Muscle of back (tissue), 11 donors: Measurements from ENCODE around the gene STAT4. TPM values are rescaled to one million over a fixed set of nuclear protein-coding genes. Genes with fewer than 3 reads are reported as not detected.

Experiments used
- DNase-seq, 3 donors: peaks; one replicate each; pipeline versions ENCODE4 v3.0.0 to v3.0.0-alpha.2; 2013
- polyA plus RNA-seq, 10 donors: library from polyadenylated mRNA; unstranded; fragments of 120-200 nt; gene quantifications; one replicate each; pipeline ENCODE4 v1.2.1, GENCODE V29; 2013; ENCODE audit not compliant: insufficient read length in 10 of 10

The STAT4 gene
- polyA plus RNA-seq, 10 donors: 0.47 to 3.7 (median 1.8) TPM

DNA sequence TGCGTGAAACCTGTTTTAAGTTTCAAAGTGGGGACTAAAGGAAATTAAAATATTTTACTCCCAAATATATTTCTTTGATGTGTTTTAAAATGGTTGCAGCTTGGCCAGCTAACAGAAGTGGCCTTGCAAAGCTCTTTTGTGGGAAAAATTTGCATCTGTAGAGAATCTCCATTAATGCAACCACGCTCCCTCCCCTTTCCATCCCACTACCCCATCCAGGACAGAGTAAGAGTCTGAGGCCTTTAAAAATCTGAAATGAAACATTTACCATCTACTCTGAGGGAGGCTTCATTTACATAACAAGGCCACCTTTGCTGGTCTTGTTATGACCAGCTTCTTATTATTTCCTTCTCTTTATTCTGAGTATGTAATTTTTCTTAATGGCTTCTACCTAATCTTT, 63.5 kb downstream of the STAT4 start:
- no peak for DNase-seq

DNA sequence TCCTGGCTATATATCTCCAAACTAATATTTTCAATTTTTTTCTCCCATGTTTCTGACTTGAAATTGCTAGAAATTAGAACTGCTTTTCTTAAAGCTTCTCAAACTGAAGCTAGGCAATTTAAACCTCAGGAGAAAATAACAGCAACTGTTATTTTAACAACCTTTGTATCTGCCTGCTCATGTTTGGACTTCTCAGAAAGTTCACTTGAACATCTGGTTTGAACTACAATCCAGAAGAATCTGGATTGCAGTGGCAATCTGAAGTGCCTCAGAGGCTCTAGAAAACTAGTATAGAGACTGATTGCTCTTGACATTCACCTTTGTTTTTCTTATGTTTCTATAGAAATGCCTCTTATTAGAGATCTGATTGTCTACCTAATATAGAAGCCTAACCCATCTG, 64.1 kb downstream of the STAT4 start:
- peak in 1 of 3 donors; percentile 15 for DNase-seq

GRCh38 chr2:191083540-191083939, 67.3 kb downstream of the STAT4 start:
- no peak for DNase-seq

GRCh38 chr2:191082321-191082720, 68.5 kb downstream of the STAT4 start:
- DNase-seq: no peak

DNA sequence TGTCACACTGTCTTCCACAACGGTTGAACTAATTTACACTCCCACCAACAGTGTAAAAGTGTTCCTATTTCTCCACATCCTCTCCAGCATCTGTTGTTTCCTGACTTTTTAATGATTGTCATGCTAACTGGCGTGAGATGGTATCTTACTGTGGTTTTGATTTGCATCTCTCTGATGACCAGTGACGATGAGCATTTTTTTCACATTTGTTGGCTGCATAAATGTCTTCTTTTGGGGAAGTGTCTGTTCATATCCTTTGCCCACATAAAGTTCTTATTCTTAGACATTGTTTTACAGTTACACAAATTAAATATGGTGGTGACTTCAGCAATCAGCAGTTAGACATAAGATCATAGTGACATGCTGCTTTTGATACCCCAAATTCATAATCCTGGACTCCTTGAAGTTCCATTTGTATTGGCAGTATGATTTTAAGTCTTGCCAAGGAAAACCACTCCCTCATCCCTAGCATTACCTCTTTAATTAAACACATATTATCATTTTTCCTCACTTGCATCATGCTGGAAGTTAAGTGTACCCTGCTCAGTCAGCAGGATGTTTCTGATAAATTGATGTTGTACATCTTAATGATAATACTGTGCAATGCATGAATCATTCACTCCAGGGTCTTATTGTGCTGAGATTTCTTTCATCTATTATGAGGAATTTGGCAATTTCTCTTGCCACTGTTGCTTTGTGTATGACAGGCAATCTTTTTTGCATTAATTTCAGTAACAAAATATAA, 69.2 kb downstream of the STAT4 start:
- DNase-seq: peak in 1 of 3 donors; percentile 8

DNA sequence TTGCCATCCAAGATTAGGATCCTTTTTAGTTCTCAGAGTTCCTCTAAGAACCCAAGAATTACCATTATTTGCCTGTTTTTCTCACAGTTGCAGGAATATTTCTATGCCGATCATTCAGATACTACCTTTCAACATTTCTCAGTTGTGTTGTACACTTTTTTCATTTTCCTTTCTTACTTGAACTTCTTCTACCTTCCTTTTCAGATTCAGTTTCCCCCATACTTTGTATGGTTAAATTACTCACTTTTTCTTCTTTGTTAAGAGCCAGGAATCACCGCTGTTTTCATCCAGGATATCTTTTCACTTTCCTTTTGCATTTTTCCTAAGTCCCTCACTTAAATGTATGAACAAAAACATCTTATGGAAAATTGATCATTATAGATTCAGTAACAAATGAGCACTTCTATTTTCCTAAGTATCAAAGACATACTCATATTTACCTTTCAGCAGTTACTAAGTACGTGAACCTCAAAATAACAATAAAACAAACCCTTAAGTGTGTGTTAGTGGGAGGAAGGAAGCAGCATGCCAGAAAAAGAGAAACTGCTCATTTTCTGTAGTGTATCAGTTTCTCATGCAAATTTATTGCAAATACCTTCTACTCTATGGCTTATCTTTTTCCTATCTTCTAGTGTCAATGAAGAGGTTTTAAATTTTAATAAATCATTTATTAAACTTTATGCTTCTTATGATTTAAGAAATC, 72.5 kb downstream of the STAT4 start:
- no peak for DNase-seq

GRCh38 chr2:191070276-191070675, 80.5 kb downstream of the STAT4 start:
- DNase-seq: no peak

- DNase-seq: no peak
Observed at GRCh38 chr2:191069606-191070005, 81.2 kb downstream of the STAT4 start.

GRCh38 chr2:191066919-191067233, 83.9 kb downstream of the STAT4 start:
- no peak for DNase-seq

DNA sequence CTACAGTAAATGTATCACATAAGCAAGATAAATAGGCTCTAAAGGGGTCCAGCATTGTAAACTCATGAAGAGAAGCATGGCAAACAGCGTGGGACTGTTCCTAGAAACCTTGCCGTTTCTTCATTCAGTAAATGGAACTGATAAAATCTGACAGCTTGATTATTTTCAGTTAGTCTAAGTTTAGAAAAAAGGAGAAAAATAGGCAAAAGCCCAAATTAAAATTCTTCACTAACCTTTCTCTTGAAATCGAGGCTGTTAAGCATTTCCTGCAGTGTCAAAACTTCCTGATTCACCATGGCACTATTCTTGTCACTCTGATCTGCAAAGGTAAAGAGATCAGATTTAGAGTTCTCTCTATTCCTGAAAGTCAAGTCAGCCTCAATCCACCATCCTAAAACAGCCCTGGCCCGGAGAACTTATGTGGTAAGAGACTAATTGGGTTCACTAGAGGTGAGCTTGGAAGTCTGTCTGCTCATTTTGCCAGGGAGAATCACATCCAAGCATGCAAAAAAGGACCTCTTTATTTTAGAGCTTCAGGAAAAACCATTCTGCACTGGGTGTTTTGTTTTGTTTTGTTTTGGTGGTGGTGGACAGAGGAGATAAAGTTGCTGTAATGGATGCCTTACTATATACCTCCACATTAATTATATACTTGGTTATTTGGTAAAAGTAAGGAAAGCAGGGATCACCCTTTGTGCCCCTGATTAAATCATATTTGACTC, 84.4 kb downstream of the STAT4 start:
- DNase-seq: no peak

- DNase-seq: no peak
Observed at GRCh38 chr2:191065785-191066184, 85.0 kb downstream of the STAT4 start.

DNA sequence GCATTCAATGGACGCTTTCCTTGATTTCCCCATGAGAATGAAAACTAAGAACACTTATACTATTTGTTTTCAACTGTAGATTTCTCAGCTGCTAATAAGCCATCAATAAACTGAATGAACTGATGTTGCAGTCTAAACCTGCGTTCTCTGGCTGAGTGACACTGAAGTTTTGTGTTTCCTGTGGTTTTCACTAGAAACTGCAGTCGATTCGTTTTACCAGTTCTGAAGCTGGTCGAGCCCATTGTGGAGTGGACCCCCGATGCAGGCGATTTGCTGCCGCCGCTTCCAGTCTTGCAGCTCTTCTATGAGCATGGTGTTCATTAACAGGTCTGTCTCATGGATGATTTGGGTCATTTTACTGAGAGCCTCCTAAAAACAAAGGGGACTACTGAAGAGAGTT, 86.2 kb downstream of the STAT4 start:
- no peak for DNase-seq

DNA sequence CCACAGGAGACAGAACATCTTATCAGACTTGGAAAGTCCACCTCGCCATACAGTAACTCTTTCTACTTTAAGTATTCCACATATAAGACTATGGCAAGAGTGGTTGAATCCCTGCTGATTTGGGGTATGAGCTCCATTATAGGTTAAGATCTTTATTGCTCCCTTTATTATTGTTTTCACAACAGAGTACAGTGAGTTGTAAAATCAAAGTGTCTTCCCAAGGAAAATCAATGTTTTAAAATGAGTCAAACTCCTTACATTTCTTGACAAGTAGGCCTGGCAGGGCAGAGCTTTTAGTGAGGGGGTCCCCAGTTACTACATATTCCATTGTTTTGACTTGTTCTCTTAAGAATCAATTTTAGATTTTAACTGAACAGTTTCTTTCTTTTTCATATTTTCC, 87.2 kb downstream of the STAT4 start:
- DNase-seq: no peak

GRCh38 chr2:191061381-191061980, 89.3 kb downstream of the STAT4 start:
- no peak for DNase-seq

- DNase-seq: no peak
Observed at GRCh38 chr2:191059308-191059707, 91.5 kb downstream of the STAT4 start.

DNA sequence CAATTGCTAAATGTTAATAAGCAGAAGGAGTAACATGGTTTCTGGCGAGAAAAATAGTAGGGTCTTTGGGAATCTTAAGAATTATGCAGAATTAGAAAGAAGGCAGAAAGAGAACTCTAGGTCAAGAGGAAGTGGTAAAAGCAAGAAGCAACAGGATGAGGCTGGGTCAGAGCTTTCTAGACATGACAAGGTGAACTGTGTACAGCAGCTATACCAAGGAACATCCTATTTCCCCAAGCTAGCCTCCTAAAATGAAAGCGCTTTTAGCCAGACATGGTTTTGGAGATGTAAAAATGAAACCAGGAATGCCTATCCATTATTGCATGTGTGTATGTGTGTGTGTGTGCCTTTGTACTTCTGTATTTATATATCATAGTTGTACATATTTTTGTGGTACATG, 94.6 kb downstream of the STAT4 start:
- DNase-seq: no peak

GRCh38 chr2:191053256-191053655, 97.5 kb downstream of the STAT4 start:
- DNase-seq: no peak

- DNase-seq: peak; percentile 53 to 75 (median 57)
Observed at GRCh38 chr2:191051825-191052778, 98.7 kb downstream of the STAT4 start.

GRCh38 chr2:191051177-191051576, 99.6 kb downstream of the STAT4 start:
- DNase-seq: peak in 1 of 3 donors; percentile 13

DNA sequence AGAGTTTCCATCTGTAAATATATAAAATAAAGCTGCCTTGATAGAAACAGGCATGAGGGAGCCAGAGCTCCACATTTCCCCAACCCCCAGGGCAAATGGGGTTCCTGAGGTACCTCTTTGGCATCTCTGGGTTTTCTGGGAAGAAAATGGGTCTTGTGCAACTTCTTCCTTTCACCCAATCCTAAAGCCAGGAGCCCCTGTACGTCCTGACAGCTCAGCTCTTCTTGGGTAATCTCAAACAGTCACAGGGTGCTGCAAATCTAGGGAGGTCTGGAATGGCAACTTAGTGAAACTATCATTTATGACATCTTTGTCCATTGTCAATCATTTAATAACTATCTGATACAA, 100.2 kb downstream of the STAT4 start:
- DNase-seq: no peak
